SW480 (cell line): ENCODE results near the gene MIB2.
A peak's percentile ranks its signal among the peaks of the same experiment; 100 is the strongest.
"Not testable (repeated sequence)": the region's sequence is repeated elsewhere in the genome, so short reads cannot be mapped to it uniquely, and the experiment has no call there.

Experiments
- DNase-seq: peaks from one replicate; pipeline ENCODE4 v3.0.0-alpha.2; 2016; ENCODE audit warnings: low spot score

The MIB2 gene

DNA sequence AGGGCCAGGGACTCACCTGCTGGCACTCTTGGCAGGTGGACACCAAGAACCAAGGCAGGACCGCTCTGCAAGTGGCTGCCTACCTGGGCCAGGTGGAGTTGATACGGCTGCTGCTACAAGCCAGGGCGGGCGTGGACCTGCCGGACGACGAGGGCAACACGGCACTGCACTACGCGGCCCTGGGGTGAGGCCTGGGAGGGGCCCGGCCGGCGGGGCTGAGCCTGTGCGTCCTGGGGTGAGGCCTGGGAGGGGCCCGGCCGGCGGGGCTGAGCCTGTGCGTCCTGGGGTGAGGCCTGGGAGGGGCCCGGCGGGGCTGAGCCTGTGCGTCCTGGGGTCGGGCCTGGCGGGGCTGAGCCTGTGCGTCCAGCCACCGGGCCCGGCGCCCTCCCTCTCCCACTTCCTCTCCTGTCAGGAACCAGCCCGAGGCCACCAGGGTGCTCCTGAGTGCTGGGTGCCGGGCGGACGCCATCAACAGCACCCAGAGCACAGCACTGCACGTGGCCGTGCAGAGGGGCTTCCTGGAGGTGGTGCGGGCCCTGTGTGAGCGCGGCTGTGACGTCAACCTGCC lies 12.0 kb downstream of the MIB2 start:
- DNase-seq = peak; percentile 11

DNA sequence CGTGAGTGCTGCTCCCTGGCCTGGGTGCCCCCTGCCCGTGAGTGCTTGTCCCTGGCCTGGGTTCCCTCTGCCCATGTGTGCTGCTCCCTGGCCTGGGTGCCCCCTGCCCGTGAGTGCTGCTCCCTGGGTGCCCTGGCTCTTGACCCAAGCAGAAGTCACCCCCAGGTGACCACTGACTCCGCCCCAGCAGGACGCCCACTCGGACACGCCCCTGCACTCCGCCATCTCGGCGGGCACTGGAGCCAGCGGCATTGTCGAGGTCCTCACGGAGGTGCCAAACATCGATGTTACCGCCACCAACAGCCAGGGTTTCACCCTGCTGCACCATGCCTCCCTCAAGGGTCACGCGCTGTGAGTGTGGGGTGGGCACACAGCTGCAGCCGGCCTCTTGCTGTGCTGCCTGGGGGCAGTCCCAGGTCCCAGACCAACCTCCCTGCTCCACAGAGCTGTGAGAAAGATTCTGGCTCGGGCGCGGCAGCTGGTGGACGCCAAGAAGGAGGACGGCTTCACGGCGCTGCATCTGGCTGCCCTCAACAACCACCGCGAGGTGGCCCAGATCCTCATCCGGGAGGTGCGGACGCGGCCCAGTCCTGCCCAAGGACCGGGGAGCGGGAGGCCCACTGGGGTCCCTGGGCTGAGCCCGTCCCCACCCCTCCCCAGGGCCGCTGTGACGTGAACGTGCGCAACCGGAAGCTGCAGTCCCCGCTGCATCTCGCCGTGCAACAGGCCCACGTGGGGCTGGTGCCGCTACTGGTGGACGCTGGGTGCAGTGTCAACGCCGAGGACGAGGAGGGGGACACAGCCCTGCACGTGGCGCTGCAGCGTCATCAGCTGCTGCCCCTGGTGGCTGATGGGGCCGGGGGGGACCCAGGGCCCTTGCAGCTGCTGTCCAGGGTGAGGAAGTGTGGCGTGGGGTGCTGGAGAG lies 12.8 kb downstream of the MIB2 start:
- DNase-seq = no peak

DNA sequence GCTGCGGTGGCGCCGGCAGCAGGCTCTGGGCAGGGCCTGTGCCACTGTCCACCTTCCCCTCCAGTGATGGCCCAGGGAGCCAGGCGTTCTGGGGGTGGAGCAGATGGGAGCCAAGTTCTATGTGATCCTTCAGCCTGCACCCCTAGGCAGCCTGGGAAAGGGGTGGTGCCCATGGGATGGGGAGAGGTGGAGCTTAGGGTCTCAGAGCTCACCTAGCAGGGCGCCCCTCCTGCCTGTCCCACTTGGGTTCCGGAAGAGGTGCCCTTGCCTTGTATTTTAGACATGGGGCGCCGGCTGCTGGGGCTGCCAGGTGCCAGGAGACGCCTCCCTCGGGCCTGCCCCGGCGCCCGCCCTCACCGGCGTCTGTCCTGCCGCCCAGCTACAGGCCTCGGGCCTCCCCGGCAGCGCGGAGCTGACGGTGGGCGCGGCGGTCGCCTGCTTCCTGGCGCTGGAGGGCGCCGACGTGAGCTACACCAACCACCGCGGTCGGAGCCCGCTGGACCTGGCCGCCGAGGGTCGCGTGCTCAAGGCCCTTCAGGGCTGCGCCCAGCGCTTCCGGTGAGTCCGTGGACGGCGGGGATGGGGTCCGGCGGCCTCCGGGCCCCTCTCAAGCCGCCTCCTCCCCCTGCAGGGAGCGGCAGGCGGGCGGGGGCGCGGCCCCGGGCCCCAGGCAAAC lies 13.6 kb downstream of the MIB2 start:
- no peak for DNase-seq

DNA sequence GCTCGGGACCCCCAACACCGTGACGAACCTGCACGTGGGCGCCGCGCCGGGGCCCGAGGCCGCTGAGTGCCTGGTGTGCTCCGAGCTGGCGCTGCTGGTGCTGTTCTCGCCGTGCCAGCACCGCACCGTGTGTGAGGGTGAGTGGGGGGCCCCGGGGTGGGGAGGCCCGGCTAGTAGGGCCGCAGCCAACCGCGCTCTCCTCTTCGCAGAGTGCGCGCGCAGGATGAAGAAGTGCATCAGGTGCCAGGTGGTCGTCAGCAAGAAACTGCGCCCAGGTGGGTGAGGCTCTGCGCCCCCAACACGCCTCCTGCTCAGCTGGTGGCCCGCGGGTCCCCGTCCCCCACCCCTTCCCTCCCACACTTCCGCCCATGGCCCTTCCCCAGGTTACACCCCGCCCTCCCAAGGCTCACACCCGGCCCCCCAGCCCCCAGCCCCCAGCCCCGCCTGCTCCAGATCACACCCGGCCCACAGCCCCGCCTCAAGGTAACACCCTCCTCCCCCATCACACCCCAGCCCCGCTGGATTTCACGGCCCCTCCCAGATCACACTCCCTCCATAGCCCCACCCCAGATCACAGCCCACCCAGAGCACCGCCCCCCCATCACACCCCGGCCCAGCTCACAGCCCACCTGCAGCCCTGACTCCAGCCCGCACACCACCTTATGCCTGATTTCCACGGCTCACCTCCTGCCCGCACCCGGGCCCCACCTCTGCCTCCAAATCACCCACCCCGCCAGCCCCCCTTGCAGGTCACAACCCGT lies 14.3 kb downstream of the MIB2 start:
- no peak for DNase-seq

DNA sequence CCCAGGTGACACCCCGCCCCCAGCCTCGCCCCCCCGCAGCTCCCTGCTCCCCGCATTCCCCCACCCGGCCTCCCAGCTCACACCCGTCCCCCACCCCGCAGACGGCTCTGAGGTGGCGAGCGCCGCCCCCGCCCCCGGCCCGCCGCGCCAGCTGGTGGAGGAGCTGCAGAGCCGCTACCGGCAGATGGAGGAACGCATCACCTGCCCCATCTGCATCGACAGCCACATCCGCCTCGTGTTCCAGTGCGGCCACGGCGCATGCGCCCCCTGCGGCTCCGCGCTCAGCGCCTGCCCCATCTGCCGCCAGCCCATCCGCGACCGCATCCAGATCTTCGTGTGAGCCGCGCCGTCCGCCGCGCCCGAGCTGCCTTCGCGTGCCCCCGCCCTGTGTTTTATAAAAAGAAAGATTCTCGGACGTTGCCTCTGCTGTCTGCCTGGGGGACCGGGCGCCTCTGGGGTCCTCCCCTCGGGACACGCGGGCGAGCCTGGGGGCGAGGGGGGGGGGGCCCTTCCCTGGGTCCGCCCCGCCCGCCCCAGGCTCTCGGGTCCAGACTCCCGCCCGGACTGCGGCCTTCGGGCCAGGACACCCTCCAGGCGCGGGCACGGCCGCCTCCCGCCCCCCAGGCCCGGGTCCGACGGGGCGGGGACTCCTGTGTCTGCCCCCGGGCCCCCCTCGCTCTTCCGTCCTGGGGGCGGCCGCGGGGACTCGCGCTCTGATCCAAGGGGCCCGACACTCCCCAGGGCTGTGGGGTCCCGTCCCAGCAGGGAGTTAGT lies 15.1 kb downstream of the MIB2 start:
- no peak for DNase-seq

DNA sequence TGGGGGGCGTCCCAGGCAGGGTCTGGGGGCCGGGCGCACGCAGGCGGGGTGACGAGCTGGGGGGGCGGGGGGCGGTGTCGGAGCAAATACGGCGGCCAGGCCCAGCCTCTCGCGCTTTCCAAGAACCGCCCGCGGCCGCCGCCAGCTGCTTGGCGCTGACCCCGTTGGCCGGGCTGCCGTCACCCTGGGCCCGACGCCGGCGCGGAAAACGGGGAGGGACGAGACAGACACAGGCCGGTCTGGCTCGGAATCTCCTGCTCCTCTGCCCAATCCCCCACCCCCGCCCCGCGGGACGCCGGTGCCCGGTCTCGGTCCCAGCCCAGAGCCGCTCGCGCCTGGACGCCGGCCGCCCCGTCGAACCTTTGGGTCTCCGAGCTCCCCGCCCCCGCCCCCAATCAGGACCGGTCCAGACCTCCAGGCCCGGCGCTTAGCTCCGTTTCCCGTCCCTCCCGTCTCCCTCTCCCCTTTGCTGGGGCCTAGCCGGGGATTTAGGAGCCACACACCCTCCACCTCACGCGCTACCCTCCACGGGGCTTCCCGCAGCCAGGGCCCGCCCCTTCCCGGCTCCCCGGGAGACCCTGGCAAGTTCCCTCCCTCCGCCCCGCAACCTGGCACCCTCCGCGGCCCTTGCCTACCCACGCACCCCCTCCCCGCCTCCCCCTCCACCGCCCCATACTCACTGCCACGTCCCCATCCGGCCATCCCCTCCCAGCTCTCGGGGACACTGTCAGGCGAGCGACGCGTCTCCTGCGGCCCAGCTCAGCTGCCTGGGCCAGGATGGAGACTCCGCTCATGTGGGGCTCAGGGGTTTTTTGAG lies 15.9 kb downstream of the MIB2 start:
- DNase-seq = no peak

DNA sequence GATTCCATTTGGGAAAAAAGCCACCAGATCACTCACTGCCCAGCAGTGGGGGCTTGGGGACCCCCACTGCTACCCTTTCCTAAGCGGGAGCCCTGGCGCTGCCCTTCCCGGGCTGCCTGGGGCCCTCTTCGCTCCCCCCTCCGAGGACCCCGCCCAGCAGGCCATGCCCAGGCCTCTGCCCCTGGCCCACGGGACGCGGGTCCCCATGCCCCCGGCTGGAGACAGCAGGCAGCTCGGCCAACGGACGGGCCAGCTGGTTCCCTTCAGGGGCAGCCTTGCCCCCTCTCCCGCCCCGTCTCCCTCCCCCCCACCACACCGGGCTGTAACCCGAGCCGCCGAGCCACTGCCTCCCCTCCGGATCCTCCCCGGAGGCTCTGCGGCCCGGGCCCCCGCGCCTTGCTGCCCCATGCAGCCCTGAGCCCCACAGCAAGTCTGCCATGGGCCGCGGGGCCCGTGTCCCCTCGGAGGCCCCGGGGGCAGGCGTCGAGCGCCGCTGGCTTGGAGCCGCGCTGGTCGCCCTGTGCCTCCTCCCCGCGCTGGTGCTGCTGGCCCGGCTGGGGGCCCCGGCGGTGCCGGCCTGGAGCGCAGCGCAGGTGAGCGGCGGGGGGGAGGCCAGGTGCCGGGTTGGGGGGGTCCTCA lies 16.6 kb downstream of the MIB2 start, which contains the start of gene MMP23B:
TSS of gene MMP23B (plus strand) at position 392 of the 639 bp plus-strand sequence. CDS start at position 438, 46 bp downstream.
- DNase-seq = no peak

DNA sequence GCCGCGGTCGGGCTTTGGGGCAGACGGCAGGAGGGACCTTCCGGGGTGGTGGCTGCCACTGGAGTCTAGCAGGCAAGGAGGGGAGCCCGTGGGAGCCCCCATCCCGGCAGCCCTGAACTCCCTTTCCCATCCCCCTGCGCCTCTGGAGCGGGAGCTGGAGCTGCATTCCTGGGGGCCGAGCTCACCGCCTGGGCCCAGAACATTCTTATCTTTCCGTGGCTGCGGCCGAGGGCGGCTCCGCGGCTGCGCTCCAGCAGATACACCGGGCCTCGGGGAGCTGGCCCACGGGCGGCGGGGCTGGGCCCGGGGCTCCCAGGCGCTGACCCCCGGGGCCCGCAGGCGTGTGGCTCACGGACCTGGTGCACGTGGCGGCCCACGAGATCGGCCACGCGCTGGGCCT lies 18.1 kb downstream of the MIB2 start:
- DNase-seq = not testable (repeated sequence)

DNA sequence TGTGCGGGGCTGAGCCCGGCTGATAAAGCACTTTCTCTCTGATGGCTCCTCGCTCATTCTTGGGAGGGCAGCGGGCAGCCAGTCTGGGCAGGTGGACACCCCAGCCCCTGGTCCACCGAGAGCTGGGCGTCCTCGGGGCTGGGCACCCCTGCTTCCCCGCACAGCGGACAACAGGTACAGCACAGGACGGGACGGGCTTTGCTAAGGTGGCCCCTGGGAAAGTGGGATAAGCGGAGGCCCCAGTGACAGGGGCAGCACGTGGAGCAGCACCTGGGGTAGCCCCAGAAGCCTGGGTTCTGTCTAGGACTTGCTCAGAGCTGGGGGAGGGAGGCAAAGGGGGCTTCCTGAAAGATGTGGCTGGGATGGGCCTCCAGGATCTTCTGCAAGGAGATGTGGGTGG lies 19.3 kb downstream of the MIB2 start:
- not testable (repeated sequence) for DNase-seq

DNA sequence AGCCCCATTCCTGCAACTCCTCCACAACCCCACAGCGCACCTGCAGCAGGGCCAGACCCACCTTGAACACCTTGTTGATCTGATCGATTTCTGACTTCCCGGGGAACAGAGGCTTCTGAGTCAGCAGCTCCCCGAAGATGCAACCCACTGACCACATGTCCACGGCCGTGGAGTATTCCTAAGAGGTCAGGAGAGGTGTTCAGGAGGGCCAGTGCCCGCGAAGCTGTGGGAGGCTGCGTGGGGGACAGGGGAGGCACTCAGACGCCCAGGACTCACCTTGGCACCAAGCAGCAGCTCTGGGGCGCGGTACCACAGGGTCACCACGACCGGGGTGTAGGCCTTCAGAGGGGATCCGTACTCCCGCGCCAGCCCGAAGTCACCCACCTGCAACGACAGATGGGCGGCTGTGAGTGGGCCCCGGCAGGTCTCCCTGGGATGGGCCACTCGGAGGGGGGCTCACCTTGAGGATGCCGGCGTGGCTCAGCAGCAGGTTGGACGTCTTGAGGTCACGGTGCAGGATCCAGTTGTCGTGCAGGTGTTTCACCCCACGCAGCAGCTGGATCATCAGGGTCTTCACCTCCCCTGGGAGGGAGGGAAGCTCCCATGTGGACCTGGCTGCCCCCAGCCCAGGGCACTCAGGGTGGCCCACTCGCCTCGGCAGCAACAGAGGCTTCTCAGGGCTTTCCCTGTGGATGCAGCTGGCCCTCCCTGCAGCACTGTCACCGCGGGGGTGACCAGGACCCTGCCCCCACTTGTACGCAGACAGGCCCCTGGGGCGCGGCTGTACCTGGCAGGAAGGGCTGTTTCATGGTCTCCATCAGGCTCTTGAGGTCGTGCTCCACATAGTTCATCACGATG lies 21.6 kb downstream of the MIB2 start:
- DNase-seq = not testable (repeated sequence)

DNA sequence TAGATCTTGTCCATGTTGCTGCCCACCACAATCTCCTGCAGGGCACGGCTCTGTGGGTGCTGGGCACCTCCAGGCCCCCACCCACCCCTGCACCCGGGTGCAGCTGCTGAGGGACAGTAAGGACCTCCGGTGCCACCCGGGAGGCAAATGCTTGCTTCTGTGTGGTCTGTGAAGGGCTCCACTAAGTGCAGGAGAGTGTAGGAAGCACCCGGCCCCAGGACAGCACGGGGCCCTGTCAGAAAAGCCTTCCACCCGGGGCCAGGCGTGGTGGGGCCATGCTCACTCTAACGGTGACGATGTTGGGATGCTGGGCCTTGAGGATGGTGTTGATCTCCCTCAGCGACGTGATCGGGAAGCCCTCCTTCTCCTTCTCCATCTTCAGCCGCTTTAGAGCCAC lies 22.2 kb downstream of the MIB2 start:
- not testable (repeated sequence) for DNase-seq

DNA sequence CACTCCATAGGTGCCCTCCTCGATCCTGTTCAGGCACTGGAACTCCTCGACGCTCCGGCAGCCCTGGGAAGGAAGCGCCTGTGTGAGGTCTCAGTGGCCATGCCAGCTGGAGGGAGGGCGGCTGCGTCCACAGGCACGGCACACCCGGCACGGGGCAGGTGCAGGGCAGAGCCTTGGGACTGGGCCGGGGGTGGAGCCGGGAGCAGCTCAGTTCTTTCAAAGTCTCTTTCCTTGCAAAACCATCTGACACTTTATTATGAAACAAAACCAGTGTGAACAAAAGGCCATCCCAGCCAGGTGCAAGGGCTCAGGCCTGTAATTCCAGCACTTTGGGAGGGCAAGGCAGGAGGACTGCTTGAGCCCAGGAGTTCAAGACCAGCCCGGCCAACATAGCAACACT lies 23.2 kb downstream of the MIB2 start:
- DNase-seq = not testable (repeated sequence)

DNA sequence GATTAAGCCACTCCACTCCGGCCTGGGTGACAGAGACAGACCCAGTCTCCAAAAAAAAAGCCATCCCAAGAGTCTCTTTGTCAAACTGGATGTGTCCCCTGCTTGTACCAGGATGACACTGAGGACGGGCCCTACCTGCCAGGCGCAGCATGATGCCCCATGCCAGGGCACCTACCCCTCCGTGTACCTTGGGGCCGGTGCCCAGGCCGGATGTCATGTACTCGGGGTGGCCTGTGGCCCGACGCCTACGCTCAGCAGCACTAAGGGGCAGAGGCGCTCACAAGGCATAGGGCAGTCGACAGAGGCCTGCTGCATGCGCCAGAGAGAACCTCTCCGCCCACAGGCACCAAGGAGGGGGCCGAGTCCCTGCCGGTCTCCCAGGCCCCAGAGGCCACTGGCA lies 24.1 kb downstream of the MIB2 start:
- DNase-seq = not testable (repeated sequence)

DNA sequence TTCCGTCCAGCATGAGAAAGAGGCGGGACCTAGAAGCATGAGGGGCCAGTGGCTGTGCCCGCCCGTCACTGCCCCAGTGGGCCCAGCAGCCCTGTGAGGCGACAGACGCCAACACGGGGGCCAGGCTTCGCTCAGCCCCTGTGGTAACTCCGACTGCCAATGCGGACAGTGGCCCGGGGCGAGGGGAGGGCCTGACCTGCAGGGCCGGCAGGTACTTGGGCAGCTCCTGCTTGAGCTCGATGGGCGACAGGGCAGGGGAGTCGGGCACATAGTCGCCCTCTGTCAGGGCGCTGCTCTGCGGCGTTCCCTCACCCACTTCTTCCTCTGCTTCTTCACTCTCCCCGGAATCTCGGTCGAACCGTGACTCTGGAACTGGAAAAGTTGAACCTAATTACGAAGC lies 24.8 kb downstream of the MIB2 start:
- not testable (repeated sequence) for DNase-seq

DNA sequence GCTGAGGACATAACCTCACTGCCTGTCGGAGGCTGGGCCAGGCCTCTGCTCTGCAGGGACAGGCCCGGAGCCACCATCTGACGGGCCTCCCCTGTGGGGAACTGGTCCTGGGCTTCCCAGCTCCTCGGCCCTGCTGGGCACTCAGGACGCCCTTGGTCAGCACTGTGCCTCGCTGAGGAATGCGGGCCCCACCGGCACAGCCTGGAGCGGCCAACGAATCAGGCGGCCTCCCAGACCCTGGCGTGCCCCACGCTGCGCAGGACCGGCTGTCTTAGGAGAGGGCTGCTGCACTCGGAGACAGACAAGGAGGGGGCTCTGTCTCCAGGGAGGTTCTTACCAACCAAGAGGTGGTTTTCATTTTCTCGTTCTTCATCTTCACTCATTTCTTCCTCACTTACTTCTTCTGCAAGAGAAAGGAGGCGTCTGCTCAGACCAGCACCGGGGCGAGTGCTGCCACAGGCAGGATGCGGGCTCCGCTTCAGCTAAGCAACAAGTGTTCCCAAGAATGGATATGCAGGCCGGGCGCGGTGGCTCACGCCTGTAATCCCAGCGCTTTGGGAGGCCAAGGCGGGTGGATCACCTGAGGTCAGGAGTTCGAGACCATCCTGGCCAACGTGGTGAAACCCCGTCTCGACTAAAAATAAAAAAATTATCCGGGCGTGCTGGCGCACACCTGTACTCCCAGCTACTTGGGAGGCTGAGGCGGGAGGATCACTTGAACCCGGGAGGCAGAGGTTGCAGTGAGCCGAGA lies 25.6 kb downstream of the MIB2 start:
- not testable (repeated sequence) for DNase-seq

DNA sequence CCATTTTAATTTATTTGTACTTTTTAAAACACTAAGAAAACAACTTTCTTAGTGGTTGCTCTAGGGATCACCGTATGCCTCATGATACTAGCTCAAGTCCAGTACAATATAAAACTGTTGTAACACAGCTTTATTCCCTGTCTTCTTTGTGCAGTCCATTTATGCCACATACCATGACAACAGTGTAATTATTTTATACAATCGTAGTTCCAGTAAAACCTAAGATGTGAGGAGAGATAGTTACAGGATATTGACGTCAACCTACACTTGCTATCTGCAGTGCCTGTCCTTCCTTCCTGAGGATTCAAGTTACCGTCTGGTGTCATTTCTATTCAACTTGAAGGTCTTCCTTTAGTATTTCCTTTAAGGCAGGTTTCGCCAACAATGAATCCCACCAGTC lies 31.0 kb downstream of the MIB2 start:
- DNase-seq = not testable (repeated sequence)

DNA sequence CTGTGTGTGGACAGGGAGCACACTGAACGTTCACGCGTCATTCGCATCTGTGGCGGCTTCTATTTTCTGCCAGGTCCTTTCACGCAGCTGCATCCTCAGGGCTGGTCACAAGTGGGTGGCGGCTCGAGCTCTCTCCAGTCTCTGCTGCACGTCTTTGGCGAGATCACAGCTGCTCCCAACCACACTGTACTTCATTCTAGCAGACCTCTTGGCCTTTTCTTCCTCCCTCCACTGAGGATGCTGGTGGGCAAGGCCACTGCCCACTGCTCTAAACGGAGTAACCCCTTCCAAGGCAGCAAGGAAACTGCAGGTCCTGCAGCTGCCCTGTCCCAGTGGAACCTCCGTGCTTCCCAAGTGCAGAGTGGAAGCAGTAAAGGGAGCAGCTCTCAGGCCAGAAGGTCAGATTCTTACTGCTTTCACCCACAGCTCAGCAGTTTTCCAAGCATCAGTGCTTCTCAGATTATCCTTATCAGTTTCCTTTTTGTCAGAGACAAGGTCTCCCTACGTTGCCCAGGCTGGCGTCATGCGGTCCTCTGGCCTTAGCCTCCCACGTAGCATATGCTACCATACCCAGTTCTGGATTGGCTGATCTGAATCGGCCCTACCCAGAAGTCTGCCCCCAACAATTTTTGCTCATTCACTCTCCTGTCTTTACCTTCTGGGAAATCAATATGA lies 32.4 kb downstream of the MIB2 start:
- DNase-seq = not testable (repeated sequence)

DNA sequence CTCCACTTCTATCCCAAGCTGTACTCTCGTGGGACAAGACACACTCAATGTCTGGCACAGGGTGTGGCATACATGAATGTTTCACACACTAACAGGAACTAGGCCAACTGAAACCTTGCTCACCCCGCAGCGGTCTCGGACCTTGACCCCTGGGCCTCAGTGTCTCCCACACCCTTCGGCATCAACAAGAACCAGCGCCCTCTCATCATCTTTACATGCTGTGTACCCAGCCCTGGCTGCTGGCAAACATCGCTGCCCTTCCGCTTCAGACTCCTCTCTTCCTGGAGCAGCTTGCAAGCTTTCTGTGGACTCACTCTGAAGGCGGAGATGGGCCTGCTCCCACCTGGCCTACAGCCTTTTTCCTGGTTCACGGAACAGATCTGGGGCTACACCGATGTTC lies 33.0 kb downstream of the MIB2 start:
- DNase-seq = not testable (repeated sequence)
